Pulmonary artery endothelial cell (primary cell): ENCODE measurements around the gene GATA5. TPM values are rescaled to one million over a fixed set of nuclear protein-coding genes. Genes with fewer than 3 reads are reported as not detected.

Experiments used
- DNase-seq: peaks from one replicate; pipeline ENCODE4 v3.0.0-alpha.2; 2011; ENCODE audit warnings: low read depth, low spot score
- total RNA-seq: library from RNA; depleted of rRNA; stranded (reverse); fragments of >200 nt; gene quantifications from 2 replicates; pipeline ENCODE4 v1.2.3, GENCODE V29; 2014

The GATA5 gene
- total RNA-seq, 1 donor from 2014 or later: 0.07 TPM

GRCh38 chr20:62418709-62419487 lies 56.9 kb downstream of the GATA5 start:
- DNase-seq: no peak

GRCh38 chr20:62417981-62418708 lies 57.6 kb downstream of the GATA5 start:
- no peak for DNase-seq

GRCh38 chr20:62416651-62417637 lies 58.9 kb downstream of the GATA5 start:
- no peak for DNase-seq

GRCh38 chr20:62415354-62416111 lies 60.3 kb downstream of the GATA5 start:
- no peak for DNase-seq

- no peak for DNase-seq
Measured at GRCh38 chr20:62413896-62414481, 61.8 kb downstream of the GATA5 start.

Other genes with a start within 250 kb of the GATA5 start
- gene OSBPL2, start 237.5 kb downstream of the GATA5 start, total RNA-seq: 20.6 and 21.4 TPM in 2 replicates
- gene ADRM1, start 173.0 kb downstream of the GATA5 start, total RNA-seq: 150 and 167 TPM in 2 replicates
- 54.0 and 60.6 TPM in 2 replicates for gene LAMA5, start 108.7 kb downstream of the GATA5 start, total RNA-seq
- gene RPS21, start 88.9 kb downstream of the GATA5 start, total RNA-seq: 478 and 921 TPM in 2 replicates
- gene CABLES2, start 68.7 kb downstream of the GATA5 start, total RNA-seq: 1.2 and 1.4 TPM in 2 replicates
- gene RBBP8NL, start 48.5 kb downstream of the GATA5 start, total RNA-seq: not detected in 2 replicates
- 3.6 and 10.4 TPM in 2 replicates for gene SLCO4A1, start 166.5 kb upstream of the GATA5 start, total RNA-seq
- gene NTSR1, start 232.8 kb upstream of the GATA5 start, total RNA-seq: 1.8 and 2.2 TPM in 2 replicates